ENCODE results near the gene OR1N2.
"Not testable (repeated sequence)": the region's sequence is repeated elsewhere in the genome, so short reads cannot be mapped to it uniquely, and the experiment has no call there.

- not testable (repeated sequence) for TF ChIP-seq POLR2A, CTCF (IDR thresholded peaks at IDR 0.05)
Measured at GRCh38 chr9:122583284-122583683, 30.4 kb downstream of the OR1N2 start, which contains the start of gene OR1L8.

Measured in ovary (tissue), 3 donors.